HEK293T (cell line): ENCODE measurements around the gene HEYL.

Source experiments
- CTCF ChIA-PET: fragments of 350-600 bp; formaldehyde crosslinking; extraction: SDS; loops from one replicate; lab custom pipeline; 2021; ENCODE audit warnings: antibody characterized with exemption, inconsistent platforms; lab: Yijun Ruan, JAX
- POLR2A ChIA-PET: fragments of 350-600 bp; formaldehyde crosslinking; extraction: SDS; loops from one replicate; lab custom pipeline; 2020; ENCODE audit warnings: antibody characterized with exemption, inconsistent platforms; lab: Yijun Ruan, JAX
- DNase-seq: peaks from one replicate; pipeline ENCODE4 v3.0.0; 2012; ENCODE audit warnings: mixed read lengths; ENCODE audit errors: extremely low spot score
- ARNT ChIP-seq: fragments of 450-650 bp; IDR thresholded peaks from 2 replicates; pipeline ENCODE4 v1.6.1; 2017; ENCODE audit warnings: mild to moderate bottlenecking
- BHLHE40 ChIP-seq: fragments of 450-650 bp; IDR thresholded peaks from 2 replicates; pipeline ENCODE4 v1.6.1; 2016; ENCODE audit warnings: mild to moderate bottlenecking, moderate library complexity, borderline replicate concordance
- CTBP1 ChIP-seq: fragments of 450-650 bp; IDR thresholded peaks from 2 replicates; pipeline ENCODE4 v1.6.1; 2016; ENCODE audit warnings: borderline replicate concordance
- ELF4 ChIP-seq: fragments of 450-650 bp; IDR thresholded peaks from 2 replicates; pipeline ENCODE4 v1.6.1; 2017; ENCODE audit warnings: antibody characterized with exemption
- FOXA1 ChIP-seq: fragments of 450-650 bp; IDR thresholded peaks from 2 replicates; pipeline ENCODE4 v1.6.1; 2016; ENCODE audit warnings: mild to moderate bottlenecking
- FOXK2 ChIP-seq: fragments of 450-650 bp; IDR thresholded peaks from 2 replicates; pipeline ENCODE4 v1.6.1; 2016; ENCODE audit warnings: mild to moderate bottlenecking
- FOXM1 ChIP-seq: fragments of 450-650 bp; IDR thresholded peaks from 2 replicates; pipeline ENCODE4 v1.6.1; 2017; ENCODE audit warnings: mild to moderate bottlenecking, borderline replicate concordance
- HDGF ChIP-seq: fragments of 450-650 bp; IDR thresholded peaks from 2 replicates; pipeline ENCODE4 v1.6.1; 2017; ENCODE audit warnings: antibody characterized with exemption, borderline replicate concordance
- L3MBTL2 ChIP-seq: fragments of 450-650 bp; conservative IDR thresholded peaks from 2 replicates; pipeline ENCODE4 v1.6.1; 2016; ENCODE audit warnings: mild to moderate bottlenecking
- LEF1 ChIP-seq: fragments of 450-650 bp; IDR thresholded peaks from 2 replicates; pipeline ENCODE4 v1.6.1; 2017; ENCODE audit warnings: mild to moderate bottlenecking, borderline replicate concordance
- NFRKB ChIP-seq: fragments of 450-650 bp; IDR thresholded peaks from 2 replicates; pipeline ENCODE4 v1.6.1; 2016; ENCODE audit warnings: mild to moderate bottlenecking, moderate library complexity
- SP1 ChIP-seq: fragments of 450-650 bp; IDR thresholded peaks from 2 replicates; pipeline ENCODE4 v1.6.1; 2017
- SUZ12 ChIP-seq: fragments of 450-650 bp; IDR thresholded peaks from 2 replicates; pipeline ENCODE4 v1.6.1; 2016; ENCODE audit warnings: mild to moderate bottlenecking
- TARDBP ChIP-seq: fragments of 450-650 bp; IDR thresholded peaks from 2 replicates; pipeline ENCODE4 v1.6.1; 2016
- ZNF384 ChIP-seq: fragments of 450-650 bp; IDR thresholded peaks from 2 replicates; pipeline ENCODE4 v1.6.1; 2016
- TF ChIP-seq, protein P1 (sequence below): fragments of 450-650 bp; IDR thresholded peaks from 2 replicates; pipeline ENCODE4 v1.6.1; 2016

The HEYL gene

DNA sequence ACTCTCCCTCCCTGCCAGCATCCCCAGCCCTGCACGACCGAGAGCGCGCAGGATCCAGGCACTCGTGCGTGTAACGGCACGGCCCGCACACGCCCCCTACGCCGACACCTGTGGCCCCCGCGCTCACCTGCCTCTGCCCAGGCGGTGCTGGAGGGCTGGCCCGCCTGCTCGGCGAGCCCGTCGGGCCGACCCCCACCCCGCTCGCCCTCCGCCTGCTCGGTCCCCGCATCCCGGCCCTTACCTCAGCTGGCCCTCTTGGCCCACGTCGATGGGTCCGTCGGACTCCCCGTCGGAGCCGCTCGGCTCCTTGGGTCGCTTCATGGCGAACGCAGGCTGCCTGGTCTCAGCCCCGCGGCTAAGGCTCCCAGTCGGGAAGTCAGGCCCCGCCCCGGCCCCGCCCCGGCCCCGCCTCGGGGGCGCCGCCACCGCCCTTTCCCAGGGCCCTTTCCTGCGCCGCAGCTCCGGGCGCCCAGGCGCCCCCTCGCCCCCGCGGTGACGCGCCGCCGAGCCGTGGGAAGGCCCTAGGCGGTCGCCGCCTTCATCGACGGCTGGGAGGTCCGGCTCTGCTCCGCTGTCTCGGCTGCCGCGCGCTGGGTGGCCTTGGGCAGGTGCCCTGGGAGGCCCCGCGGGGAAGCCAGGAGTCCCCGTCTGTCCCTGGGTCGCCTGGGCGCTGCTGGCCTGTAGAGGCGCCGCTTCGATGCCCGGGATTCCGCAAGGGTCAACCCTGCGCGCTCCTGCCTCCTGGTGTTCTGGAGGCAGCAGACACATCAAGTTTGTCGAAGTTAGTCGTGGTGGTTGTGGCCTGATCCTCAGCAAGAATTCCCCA lies at the start of gene HEYL:
HEYL (minus strand) TSS at position 339 of the 826 bp plus-strand sequence; CDS start at position 321, 18 bp downstream.
- ChIA-PET CTCF (interaction anchor here (0.7 to 1.5 kb wide), 3 partner anchors 14 to 33 kb away, joined by 3 to 4 read pairs (median 3); no protein-coding TSS in a partner anchor), POLR2A (interaction anchor here (1.0 to 1.4 kb wide), 2 partner anchors 14 to 17 kb away, joined by 3 read pairs; no protein-coding TSS in a partner anchor)
- peak; percentile 84 for DNase-seq
- TF ChIP-seq L3MBTL2, result no peak

DNA sequence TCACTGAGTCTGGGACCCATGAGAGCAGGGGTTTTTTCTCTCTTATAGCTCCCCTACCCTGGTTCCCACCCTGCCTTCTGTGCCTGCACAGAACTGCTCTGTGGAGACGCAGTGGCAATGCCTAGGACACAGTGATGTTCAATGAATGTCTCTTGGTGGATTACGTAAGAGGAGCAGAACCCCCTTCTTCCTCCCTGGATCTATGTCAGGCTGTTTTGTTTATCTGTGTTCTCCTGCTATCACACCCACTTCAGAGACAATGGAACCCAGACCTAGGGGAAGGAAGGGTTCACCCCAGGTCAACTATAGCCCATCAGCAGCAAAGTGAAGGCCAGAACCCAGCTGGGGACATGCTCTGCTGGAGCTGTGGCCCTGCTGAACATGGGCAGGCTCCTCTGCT lies 49.8 kb upstream of the HEYL start:
- POLR2A ChIA-PET, result interaction anchor here (0.9 kb wide), 1 partner anchor 19 kb away, joined by 3 read pairs; no protein-coding TSS in a partner anchor
- no peak for DNase-seq
- TF ChIP-seq CTBP1, result no peak
- no peak for TF ChIP-seq ZNF384
- TF ChIP-seq FOXA1, result no peak
- no peak for TF ChIP-seq TARDBP
- TF ChIP-seq LEF1, result no peak
- no peak for TF ChIP-seq FOXK2
- no peak for TF ChIP-seq BHLHE40
- no peak for TF ChIP-seq NFRKB
- TF ChIP-seq ARNT, result no peak
- no peak for TF ChIP-seq SP1
- no peak for TF ChIP-seq FOXM1
- TF ChIP-seq, protein P1, sequence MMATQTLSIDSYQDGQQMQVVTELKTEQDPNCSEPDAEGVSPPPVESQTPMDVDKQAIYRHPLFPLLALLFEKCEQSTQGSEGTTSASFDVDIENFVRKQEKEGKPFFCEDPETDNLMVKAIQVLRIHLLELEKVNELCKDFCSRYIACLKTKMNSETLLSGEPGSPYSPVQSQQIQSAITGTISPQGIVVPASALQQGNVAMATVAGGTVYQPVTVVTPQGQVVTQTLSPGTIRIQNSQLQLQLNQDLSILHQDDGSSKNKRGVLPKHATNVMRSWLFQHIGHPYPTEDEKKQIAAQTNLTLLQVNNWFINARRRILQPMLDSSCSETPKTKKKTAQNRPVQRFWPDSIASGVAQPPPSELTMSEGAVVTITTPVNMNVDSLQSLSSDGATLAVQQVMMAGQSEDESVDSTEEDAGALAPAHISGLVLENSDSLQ, result no peak
- TF ChIP-seq SUZ12, result no peak
- TF ChIP-seq HDGF, result no peak
- no peak for TF ChIP-seq ELF4
- TF ChIP-seq L3MBTL2, result no peak
- CTCF ChIA-PET, result interaction anchor here (0.9 to 2.7 kb wide), 2 partner anchors 16 to 31 kb away, joined by 3 to 12 read pairs; partner anchors contain the start of gene NT5C1A

DNA sequence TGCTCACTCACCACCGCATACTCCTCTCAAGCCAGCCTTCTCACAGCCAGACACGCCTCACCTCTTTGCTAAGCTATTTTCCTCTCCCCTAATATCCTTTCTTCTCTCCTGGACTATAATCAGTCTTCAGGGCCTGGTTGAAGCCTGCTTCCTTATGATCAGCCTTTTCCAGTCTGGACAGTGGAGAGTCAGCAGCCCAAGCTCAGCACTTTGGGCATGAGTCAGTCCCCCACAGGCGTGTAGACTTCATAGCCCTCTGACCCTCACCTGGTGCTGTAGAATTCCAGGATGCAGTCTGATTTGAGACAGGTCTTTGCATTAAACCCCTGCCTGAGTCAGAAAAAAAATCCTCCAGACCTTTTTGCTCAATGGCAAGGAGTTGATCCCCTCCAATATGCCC lies 49.3 kb upstream of the HEYL start:
- no peak for TF ChIP-seq ZNF384
- no peak for TF ChIP-seq TARDBP
- POLR2A ChIA-PET, result no interaction called here
- no peak for DNase-seq
- CTCF ChIA-PET, result interaction anchor here (1.6 to 2.7 kb wide), 2 partner anchors 16 to 31 kb away, joined by 6 to 12 read pairs; partner anchors contain the start of gene NT5C1A

DNA sequence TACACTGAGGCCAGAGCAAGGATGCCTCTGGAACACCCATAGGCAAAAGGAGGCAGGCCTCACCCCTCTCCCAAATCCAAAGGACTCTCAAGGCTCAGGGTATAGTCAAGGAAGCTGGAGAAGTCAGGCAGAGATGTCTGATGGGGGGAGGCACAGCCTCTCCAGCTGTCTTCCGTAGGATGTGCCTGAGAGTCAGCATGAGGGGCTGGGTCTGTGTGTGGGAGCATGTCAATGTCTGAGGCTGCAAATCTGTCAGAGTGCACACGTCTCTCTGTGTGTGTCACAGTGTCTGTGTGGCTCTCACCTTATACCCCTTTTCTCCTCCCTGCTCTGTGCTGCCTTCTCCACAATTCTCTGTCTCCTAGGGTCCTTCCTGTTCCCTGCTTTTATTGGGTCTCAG lies 47.8 kb upstream of the HEYL start:
- TF ChIP-seq TARDBP (no peak), ELF4 (no peak), FOXA1 (no peak), ZNF384 (no peak), BHLHE40 (no peak), FOXK2 (no peak), L3MBTL2 (no peak), LEF1 (no peak), NFRKB (no peak), SP1 (no peak), CTBP1 (no peak), HDGF (no peak), FOXM1 (no peak), ARNT (no peak), SUZ12 (no peak)
- TF ChIP-seq, protein P1, result no peak
- POLR2A ChIA-PET, result no interaction called here
- CTCF ChIA-PET, result interaction anchor here (1.6 to 2.7 kb wide), 2 partner anchors 14 to 29 kb away, joined by 6 to 12 read pairs; partner anchors contain the start of gene NT5C1A
- no peak for DNase-seq

DNA sequence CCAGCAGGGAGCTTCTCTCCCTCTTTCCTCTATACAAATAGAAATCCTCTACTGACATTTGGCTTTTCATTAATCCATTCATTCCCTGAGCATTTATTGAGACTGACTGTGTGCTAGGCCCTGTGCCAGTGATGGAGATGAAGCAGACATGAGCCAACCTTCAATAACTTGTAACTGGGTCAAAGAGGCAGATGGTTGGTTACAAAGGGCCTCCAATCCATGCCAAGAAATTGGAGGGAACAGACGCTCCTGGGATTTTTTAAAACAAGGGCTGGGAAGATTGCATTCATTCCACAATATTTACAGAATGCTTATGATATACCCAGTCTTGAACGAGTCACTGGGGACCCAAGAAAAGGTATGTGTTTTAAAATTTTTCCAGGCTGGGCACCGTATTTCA lies 45.6 kb upstream of the HEYL start:
- no peak for TF ChIP-seq FOXM1
- TF ChIP-seq ARNT, result no peak
- TF ChIP-seq ZNF384, result no peak
- no peak for TF ChIP-seq FOXA1
- TF ChIP-seq L3MBTL2, result no peak
- TF ChIP-seq NFRKB, result no peak
- TF ChIP-seq LEF1, result no peak
- TF ChIP-seq ELF4, result no peak
- no peak for TF ChIP-seq BHLHE40
- TF ChIP-seq HDGF, result no peak
- TF ChIP-seq SUZ12, result no peak
- no peak for TF ChIP-seq TARDBP
- no peak for TF ChIP-seq CTBP1
- TF ChIP-seq SP1, result no peak
- TF ChIP-seq, protein P1, result no peak
- no peak for TF ChIP-seq FOXK2
- CTCF ChIA-PET, result no interaction called here
- POLR2A ChIA-PET, result no interaction called here
- DNase-seq, result no peak

DNA sequence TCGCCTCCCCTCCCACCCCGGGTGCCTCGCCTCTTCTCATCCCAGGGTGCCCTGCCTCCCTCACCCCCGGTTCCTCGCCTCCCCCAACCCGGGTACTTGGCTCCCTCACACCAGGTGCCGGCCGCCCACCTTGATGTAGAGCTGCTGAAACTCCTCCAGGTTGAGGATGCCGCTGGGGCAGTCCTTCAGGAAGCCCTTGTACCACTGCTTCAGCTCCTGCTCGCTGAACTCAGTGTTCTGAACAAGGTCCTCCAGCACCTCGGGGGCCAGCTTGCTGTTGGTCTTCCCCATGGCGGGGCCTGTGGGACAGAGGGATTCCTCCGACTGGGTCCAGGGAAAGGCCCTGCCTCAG lies 44.8 kb upstream of the HEYL start:
- ChIA-PET POLR2A (no interaction called here), CTCF (interaction anchor here (1.0 kb wide), 1 partner anchor 12 kb away, joined by 5 read pairs; the partner anchor contains the start of gene NT5C1A)

More for the DNA sequence above, 44.8 kb upstream of the HEYL start:
- DNase-seq, result no peak
- TF ChIP-seq LEF1 (no peak), L3MBTL2 (no peak), BHLHE40 (no peak), HDGF (no peak), NFRKB (no peak), FOXA1 (no peak), TARDBP (no peak), SP1 (no peak), SUZ12 (no peak), ZNF384 (no peak), FOXM1 (no peak), ELF4 (no peak), CTBP1 (no peak), ARNT (no peak), FOXK2 (no peak)
- TF ChIP-seq, protein P1, result no peak
